HUES64 (cell line): ENCODE results near the gene CDC42BPA.

ENCODE experiments used
- H3K27ac ChIP-seq: 2 replicates; pipeline ENCODE4 v1.7.0; 2013; ENCODE audit warnings: low read depth, low read length, inconsistent platforms
- H3K27me3 ChIP-seq: 2 replicates; pipeline ENCODE4 v1.6.1; 2013; ENCODE audit warnings: mild to moderate bottlenecking, low read length; ENCODE audit not compliant: insufficient read depth
- H3K36me3 ChIP-seq: 2 replicates; pipeline ENCODE4 v1.6.1; 2013; ENCODE audit warnings: mild to moderate bottlenecking, low read length; ENCODE audit not compliant: insufficient read depth
- H3K4me1 ChIP-seq: 2 replicates; pipeline ENCODE4 v1.6.1; 2013; ENCODE audit warnings: mild to moderate bottlenecking, low read length, moderate library complexity; ENCODE audit not compliant: insufficient read depth
- H3K4me3 ChIP-seq: 2 replicates; pipeline ENCODE4 v1.5.1; 2013; ENCODE audit warnings: mild to moderate bottlenecking, low read length, moderate library complexity
- H3K9ac ChIP-seq: 2 replicates; pipeline ENCODE4 v1.6.1; 2013; ENCODE audit warnings: mild to moderate bottlenecking, low read depth, low read length
- H3K9me3 ChIP-seq: 2 replicates; pipeline ENCODE4 v1.6.1; 2013; ENCODE audit warnings: low read depth, low read length; ENCODE audit not compliant: insufficient read depth
- WGBS: fragments of 150-250, 120-280 bp; methylation state at CpG from one replicate; pipeline ENCODE4 v1.1.7; 2013; ENCODE audit warnings: missing lambda C conversion rate; 5-methylcytosine and 5-hydroxymethylcytosine counted together

The CDC42BPA gene

GRCh38 chr1:227317011-227317451, 1.3 kb downstream of the CDC42BPA start:
- Histone ChIP-seq H3K36me3 (no peaks in the 10 kb centered on the region), H3K27me3 (no peaks in the 10 kb centered on the region), H3K27ac (peak overlapping the region; percentile 40; the same call in 1 of the 2 replicates), H3K9me3 (no peaks in the 10 kb centered on the region), H3K4me1 (peaks cover 44% of the 10 kb centered on the region), H3K4me3 (peak overlapping the region; percentile 96), H3K9ac (peak overlapping the region; percentile 92)
- 2% methylated on average over 6 of the region's 6 CpGs for WGBS

- Histone ChIP-seq H3K9ac (peak overlapping the region; percentile 92), H3K27me3 (no peaks in the 10 kb centered on the region), H3K4me1 (peaks cover 49% of the 10 kb centered on the region), H3K4me3 (peak overlapping the region; percentile 96), H3K27ac (no peak overlapping the region), H3K36me3 (no peaks in the 10 kb centered on the region), H3K9me3 (no peaks in the 10 kb centered on the region)
These were observed 1.8 kb downstream of the CDC42BPA start for GRCh38 chr1:227316456-227316855.

- no peaks in the 10 kb centered on the region for H3K9me3 ChIP-seq
- no peak overlapping the region for H3K27ac ChIP-seq
- no peaks in the 10 kb centered on the region for H3K27me3 ChIP-seq
- whole genome bisulfite sequencing, result 4% methylated on average over 5 of the region's 7 CpGs
- peaks cover 49% of the 10 kb centered on the region for H3K4me1 ChIP-seq
- no peaks in the 10 kb centered on the region for H3K36me3 ChIP-seq
- H3K9ac ChIP-seq, result peak overlapping the region; percentile 92
- peak overlapping the region; percentile 96 for H3K4me3 ChIP-seq
These were observed 2.5 kb downstream of the CDC42BPA start for GRCh38 chr1:227315629-227316346.

- WGBS, result 96% methylated on average over 2 of the region's 6 CpGs
- H3K27me3 ChIP-seq, result no peaks in the 10 kb centered on the region
- peak overlapping the region; percentile 96 for H3K4me3 ChIP-seq
- no peak overlapping the region for H3K27ac ChIP-seq
- no peaks in the 10 kb centered on the region for H3K9me3 ChIP-seq
- no peaks in the 10 kb centered on the region for H3K36me3 ChIP-seq
- H3K4me1 ChIP-seq, result peaks cover 35% of the 10 kb centered on the region
- H3K9ac ChIP-seq, result no peak overlapping the region
These were observed 4.1 kb downstream of the CDC42BPA start for GRCh38 chr1:227314014-227314848.

GRCh38 chr1:227312361-227313025, 5.8 kb downstream of the CDC42BPA start:
- Histone ChIP-seq H3K27me3 (no peaks in the 10 kb centered on the region), H3K9ac (no peak overlapping the region), H3K36me3 (no peaks in the 10 kb centered on the region), H3K9me3 (no peaks in the 10 kb centered on the region), H3K4me3 (no peak overlapping the region; the same call in 1 of the 2 replicates), H3K4me1 (peaks cover 34% of the 10 kb centered on the region), H3K27ac (no peak overlapping the region)
- WGBS, result 83% methylated on average over 6 of the region's 6 CpGs

- H3K9me3 ChIP-seq, result no peaks in the 10 kb centered on the region
- no peaks in the 10 kb centered on the region for H3K27me3 ChIP-seq
- no peak overlapping the region for H3K9ac ChIP-seq
- WGBS, result 88% methylated on average over 4 of the region's 4 CpGs
- no peak overlapping the region for H3K4me3 ChIP-seq
- peaks cover 34% of the 10 kb centered on the region for H3K4me1 ChIP-seq
- H3K27ac ChIP-seq, result no peak overlapping the region
- H3K36me3 ChIP-seq, result no peaks in the 10 kb centered on the region
These were observed 6.8 kb downstream of the CDC42BPA start for GRCh38 chr1:227311389-227312001.

DNA sequence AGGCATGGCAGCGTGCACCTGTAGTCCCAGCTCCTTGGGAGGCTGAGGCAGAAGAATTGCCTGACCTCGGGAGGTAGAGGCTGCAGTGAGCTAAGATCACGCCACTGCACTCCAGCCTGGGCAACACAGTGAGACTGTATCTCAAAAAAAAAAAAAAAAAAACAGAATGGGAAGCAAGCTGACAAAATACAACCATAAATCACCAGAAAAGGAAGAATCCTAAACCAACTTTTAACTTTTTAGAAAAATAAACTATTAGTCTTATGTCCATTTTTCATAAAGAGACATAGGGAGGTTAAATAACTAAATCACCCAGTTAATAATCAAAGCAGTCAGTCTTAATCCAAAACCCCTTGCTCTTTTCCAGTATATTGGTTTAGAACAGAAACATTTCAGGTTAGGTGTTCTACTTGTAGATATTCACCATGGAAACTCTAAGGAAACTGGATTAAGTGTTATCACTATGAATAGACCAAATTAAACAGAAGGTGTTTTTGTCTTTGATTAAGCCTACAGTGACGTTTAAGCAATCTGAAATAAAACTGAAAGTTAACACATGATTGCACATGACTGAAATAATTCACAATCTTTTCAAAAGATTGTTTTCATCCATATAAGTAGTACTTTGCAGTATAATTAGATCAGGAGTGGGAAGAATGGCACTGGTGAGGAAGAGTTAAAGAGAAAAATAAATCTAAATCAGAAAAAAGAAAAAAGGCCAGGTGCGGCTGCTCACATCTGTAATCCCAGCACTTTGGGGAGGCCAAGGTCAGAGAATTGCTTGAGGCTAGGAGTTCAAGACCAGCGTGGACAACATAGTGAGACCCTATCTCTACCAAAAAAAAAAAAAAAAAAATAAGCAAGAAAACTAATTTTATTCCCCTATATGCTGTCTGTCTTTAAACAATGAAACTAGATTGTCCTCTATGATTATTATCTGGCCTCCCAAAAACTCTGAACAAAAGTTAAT, 9.6 kb downstream of the CDC42BPA start:
- H3K27ac ChIP-seq, result no peak overlapping the region
- 93% methylated on average over 5 of the region's 6 CpGs for WGBS
- H3K9ac ChIP-seq, result no peak overlapping the region
- H3K4me1 ChIP-seq, result peaks cover 17% of the 10 kb centered on the region
- H3K27me3 ChIP-seq, result no peaks in the 10 kb centered on the region
- H3K9me3 ChIP-seq, result no peaks in the 10 kb centered on the region
- H3K36me3 ChIP-seq, result no peaks in the 10 kb centered on the region
- no peak overlapping the region for H3K4me3 ChIP-seq

DNA sequence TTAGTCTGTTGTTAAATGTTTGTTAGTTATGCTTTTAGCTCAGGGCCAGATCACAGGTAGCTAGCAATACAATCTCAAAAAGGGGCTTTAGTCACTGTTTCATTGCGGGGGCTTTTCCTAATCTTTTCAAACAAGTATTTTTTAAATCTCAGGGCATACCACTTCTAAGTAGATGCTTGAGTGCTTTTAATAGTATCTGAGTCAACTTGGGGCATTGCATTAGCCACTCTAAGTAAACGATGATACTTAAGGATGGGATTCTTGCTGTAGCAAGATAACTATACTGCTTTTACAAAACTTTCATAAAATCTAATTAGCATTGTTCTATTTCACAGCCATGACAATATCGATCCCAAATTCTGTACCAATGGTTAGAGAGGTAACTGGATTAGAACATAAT, 11.6 kb downstream of the CDC42BPA start:
- no peak overlapping the region for H3K27ac ChIP-seq
- H3K4me1 ChIP-seq, result peaks cover 8% of the 10 kb centered on the region
- H3K36me3 ChIP-seq, result no peaks in the 10 kb centered on the region
- no peak overlapping the region for H3K4me3 ChIP-seq
- WGBS, result 90% methylated on average over 2 of the region's 3 CpGs
- H3K9me3 ChIP-seq, result no peaks in the 10 kb centered on the region
- no peak overlapping the region for H3K9ac ChIP-seq
- H3K27me3 ChIP-seq, result no peaks in the 10 kb centered on the region

DNA sequence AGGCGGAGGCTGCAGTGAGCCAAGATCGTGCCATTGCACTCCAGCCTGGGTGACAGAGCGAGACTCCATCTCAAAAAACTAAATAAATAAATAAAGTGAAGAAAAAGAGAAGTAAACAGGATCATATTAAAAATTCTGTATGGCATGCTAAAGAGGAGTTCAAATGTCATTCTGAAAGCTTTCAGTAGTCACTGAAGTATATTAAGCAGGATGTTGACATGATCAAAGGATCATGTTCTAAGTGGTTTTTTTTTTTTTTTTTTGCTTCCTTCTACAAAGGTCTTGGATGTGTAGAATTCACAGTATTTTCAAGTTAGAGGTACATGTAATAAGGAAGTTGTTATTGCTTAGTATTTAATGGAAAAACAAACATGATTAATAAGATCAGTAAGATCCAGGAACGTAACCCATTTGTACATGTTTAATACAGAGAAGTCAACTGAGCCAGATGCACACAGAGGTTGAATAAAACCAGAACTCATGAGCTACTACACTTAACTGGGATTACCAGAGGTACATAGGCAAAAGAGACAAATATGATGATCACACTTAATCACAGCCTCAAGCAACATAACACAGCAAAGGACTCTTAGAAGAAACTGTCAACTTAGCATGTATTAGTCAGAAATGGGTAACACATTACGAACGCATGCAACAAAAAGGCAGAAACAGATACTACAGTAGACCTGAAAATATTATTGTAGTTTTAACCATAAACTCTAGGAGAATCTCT, 12.2 kb downstream of the CDC42BPA start:
- H3K9me3 ChIP-seq, result no peaks in the 10 kb centered on the region
- H3K4me1 ChIP-seq, result peaks cover 7% of the 10 kb centered on the region; the same call in 1 of the 2 replicates
- H3K36me3 ChIP-seq, result no peaks in the 10 kb centered on the region
- no peak overlapping the region for H3K9ac ChIP-seq
- H3K4me3 ChIP-seq, result no peak overlapping the region
- 94% methylated on average over 3 of the region's 6 CpGs for WGBS
- H3K27me3 ChIP-seq, result no peaks in the 10 kb centered on the region
- H3K27ac ChIP-seq, result no peak overlapping the region

DNA sequence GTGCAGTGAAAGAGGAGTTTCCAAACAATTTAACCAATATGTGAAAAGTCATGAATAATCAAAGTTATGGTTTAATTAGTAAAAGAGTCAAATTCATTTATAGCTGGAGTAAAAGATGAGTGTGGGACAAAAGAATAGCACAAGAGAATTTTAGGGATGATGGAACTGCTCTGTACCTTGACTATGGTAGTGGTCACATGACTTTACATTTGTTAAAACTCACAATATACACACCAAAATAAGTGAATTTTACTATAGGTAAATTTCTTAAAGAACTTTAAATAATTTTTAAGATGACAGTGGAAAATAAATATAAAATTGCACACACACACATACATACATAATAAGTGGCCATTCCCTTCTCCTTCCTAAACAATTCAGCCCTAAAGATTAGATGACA, 13.6 kb downstream of the CDC42BPA start:
- Histone ChIP-seq H3K27ac (no peak overlapping the region), H3K27me3 (no peaks in the 10 kb centered on the region), H3K9me3 (no peaks in the 10 kb centered on the region), H3K9ac (no peak overlapping the region), H3K4me1 (peaks cover 9% of the 10 kb centered on the region; the same call in 1 of the 2 replicates), H3K36me3 (no peaks in the 10 kb centered on the region), H3K4me3 (no peak overlapping the region)
